GM12873 (cell line): Measurements from ENCODE around the gene POTEJ.
"Not testable (repeated sequence)": the region's sequence is repeated elsewhere in the genome, so short reads cannot be mapped to it uniquely, and the experiment has no call there.

Source experiments
- TF ChIP-seq, protein P1 (sequence below): IDR thresholded peaks from 2 replicates; pipeline ENCODE4 v1.5.1; 2012; ENCODE audit warnings: low read depth, mild to moderate bottlenecking, moderate library complexity, low read length, control low read depth; ENCODE audit not compliant: insufficient read depth; ENCODE audit errors: missing control alignments

Gene POTEJ

DNA sequence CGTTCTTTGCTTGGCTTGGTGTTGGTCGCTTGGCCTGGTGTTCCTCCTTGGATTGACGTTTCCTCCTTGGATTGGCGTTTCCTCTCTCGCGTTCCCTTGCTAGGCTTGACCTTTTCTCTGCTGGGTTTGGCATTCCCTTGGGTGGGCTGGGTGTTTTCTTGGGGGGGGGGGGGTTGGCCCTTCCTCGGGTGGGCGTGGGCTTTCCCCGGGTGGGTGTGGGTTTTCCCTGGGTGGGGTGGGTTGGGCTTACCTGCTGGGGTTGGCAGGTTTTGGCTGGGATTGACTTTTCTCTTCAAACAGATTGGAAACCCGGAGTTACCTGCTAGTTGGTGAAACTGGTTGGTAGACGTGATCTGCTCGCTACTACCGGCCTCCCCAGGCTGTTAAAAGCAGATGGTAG, at the start of gene POTEJ:
POTEJ (plus strand) TSS at position 301 of the 400 bp plus-strand sequence; CDS start at position 394, 93 bp downstream.
- TF ChIP-seq, protein P1, sequence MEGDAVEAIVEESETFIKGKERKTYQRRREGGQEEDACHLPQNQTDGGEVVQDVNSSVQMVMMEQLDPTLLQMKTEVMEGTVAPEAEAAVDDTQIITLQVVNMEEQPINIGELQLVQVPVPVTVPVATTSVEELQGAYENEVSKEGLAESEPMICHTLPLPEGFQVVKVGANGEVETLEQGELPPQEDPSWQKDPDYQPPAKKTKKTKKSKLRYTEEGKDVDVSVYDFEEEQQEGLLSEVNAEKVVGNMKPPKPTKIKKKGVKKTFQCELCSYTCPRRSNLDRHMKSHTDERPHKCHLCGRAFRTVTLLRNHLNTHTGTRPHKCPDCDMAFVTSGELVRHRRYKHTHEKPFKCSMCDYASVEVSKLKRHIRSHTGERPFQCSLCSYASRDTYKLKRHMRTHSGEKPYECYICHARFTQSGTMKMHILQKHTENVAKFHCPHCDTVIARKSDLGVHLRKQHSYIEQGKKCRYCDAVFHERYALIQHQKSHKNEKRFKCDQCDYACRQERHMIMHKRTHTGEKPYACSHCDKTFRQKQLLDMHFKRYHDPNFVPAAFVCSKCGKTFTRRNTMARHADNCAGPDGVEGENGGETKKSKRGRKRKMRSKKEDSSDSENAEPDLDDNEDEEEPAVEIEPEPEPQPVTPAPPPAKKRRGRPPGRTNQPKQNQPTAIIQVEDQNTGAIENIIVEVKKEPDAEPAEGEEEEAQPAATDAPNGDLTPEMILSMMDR, result not testable (repeated sequence)

DNA sequence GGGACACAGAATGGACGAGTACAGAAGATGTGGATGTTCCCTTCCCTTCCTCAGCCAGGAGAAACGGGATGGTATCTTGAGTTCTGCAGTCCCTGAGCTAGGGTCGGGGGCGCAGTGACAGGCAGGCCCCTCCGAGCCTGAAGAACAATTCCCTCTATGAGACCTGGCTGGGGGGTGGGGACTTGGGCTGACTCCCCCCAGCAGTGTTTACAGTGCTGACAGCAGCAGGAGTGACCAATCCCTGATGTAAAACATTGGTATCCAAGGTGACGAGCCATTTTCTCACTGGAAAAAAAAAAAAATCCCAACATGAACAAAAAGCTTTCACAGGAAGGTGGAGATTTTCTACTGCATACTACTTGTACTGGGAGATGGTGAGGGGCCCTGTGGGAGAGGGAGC, 11.8 kb upstream of the POTEJ start, which contains the start of gene CFC1:
CFC1 (minus strand) TSS at position 183 of the 400 bp plus-strand sequence. CDS start 288 bp downstream, outside the sequence.
- TF ChIP-seq, protein P1, result not testable (repeated sequence)
